Measurements from ENCODE around the gene DCLK3.

Gene DCLK3

GRCh38 chr3:36679384-36680200 lies 84.8 kb downstream of the DCLK3 start:
- no peak overlapping the region for H3K4me3 ChIP-seq (ENCODE audit: low read depth, low read length)
- no peak for TF ChIP-seq CTCF (IDR thresholded peaks at IDR 0.05; ENCODE audit: control insufficient read depth, extremely low read depth, insufficient read depth)
- DNase-seq (ENCODE audit: low read depth): no peak

DNA sequence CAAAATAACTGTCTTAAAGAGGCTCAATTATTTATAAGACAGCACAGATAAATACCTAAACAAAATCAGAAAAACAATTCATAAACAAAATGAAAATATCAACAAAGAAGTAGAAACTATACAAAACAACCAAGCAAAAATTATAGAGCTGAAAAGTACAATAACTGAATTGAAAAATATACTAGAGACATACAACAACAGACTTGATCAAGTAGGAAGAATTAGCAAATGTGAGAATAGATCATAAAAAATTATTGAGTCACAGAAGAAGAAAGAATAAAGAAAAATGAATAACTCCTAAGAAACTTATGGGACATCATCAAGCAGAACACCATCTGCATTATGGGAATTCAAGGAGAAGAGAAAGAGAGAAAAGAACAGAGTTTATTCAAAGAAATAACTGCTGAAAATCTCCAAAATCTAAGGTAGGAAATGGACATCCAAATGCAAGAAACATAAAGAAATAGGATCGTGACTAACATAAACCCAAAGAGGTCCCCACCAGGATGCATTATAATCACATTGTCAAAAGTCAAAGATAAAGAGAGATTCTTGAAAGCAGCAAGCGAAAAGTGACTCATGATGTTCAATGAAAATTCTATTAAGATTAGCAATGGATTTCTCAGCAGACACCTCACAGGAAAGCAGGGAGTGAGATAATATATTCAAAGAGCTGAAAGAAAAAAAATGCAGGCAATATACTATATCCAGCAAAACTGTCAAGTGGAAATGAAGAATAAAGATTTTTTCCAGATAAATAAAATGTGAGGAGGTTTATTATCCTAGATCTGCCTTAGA lies 85.9 kb downstream of the DCLK3 start:
- TF ChIP-seq CTCF (IDR thresholded peaks at IDR 0.05; ENCODE audit: control insufficient read depth, extremely low read depth, insufficient read depth): no peak
- no peak overlapping the region for H3K4me3 ChIP-seq (ENCODE audit: low read depth, low read length)
- no peak for DNase-seq (ENCODE audit: low read depth)

- DNase-seq (ENCODE audit: low read depth): no peak
- TF ChIP-seq CTCF (IDR thresholded peaks at IDR 0.05; ENCODE audit: control insufficient read depth, extremely low read depth, insufficient read depth): no peak
- no peak overlapping the region for H3K4me3 ChIP-seq (ENCODE audit: low read depth, low read length)
Measured at GRCh38 chr3:36677331-36678007, 86.9 kb downstream of the DCLK3 start.

DNA sequence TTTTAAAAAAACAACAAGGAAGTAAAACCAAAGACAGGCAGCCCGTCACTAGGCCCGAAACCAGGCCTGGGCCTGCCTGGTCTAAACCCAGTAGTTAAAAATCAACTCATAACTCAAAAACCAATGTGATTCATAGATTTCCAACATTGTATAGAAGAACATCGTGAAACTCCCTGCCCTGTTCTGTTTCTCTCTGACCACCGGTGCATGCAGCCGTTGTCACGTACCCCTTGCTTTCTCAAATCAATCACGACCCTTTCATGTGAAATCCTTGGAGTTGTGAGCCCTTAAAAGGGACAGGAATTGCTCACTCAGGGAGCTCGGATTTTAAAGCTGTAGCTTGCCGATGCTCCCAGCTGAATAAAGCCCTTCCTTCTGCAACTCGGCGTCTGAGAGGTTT lies 89.5 kb downstream of the DCLK3 start:
- no peak overlapping the region for H3K4me3 ChIP-seq (ENCODE audit: low read depth, low read length)
- no peak for DNase-seq (ENCODE audit: low read depth)
- no peak for TF ChIP-seq CTCF (IDR thresholded peaks at IDR 0.05; ENCODE audit: control insufficient read depth, extremely low read depth, insufficient read depth)

DNA sequence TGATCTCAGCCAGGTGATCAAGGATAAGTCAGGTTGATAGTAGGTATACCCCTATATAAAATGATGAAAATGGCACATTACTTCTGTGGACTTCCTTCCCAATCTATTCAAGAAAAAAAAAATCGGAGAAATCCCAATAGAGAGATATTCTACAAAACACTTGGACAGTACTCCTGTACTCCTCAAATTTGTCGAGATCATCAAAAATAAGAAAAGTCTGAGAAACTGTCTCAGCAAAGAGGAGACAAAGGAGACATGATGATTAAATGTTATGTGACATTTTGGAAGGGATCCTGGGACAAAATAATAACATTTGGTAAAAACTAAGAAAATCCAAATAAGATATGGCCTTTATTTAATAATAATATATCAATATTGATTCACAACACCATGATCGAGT lies 94.6 kb downstream of the DCLK3 start:
- no peak for DNase-seq (ENCODE audit: low read depth)
- no peak overlapping the region for H3K4me3 ChIP-seq (ENCODE audit: low read depth, low read length)
- TF ChIP-seq CTCF (IDR thresholded peaks at IDR 0.05; ENCODE audit: control insufficient read depth, extremely low read depth, insufficient read depth): no peak

GRCh38 chr3:36666166-36666565 lies 98.2 kb downstream of the DCLK3 start:
- no peak for DNase-seq (ENCODE audit: low read depth)
- TF ChIP-seq CTCF (IDR thresholded peaks at IDR 0.05; ENCODE audit: control insufficient read depth, extremely low read depth, insufficient read depth): no peak
- H3K4me3 ChIP-seq (ENCODE audit: low read depth, low read length): no peak overlapping the region

Measured in LNCaP clone FGC (cell line).